Smooth muscle cell (in vitro differentiated cells): ENCODE measurements around the gene ALLC. TPM values are rescaled to one million over a fixed set of nuclear protein-coding genes. Genes with fewer than 3 reads are reported as not detected.

Experiments
- DNase-seq: peaks from one replicate; lab custom pipeline; 2025; ENCODE audit not compliant: unreplicated experiment; lab: John Stamatoyannopoulos, UW
- H2AFZ ChIP-seq: fragments of 200-600 bp; sonication (generic); 2 replicates; pipeline ENCODE4 v1.6.0; 2016; ENCODE audit warnings: antibody characterized with exemption, low read depth, mild to moderate bottlenecking
- H3F3A ChIP-seq: fragments of 200-600 bp; sonication (generic); 2 replicates; pipeline ENCODE4 v1.6.0; 2017; ENCODE audit warnings: antibody characterized with exemption, low read depth
- H3K27ac ChIP-seq: fragments of 200-600 bp; sonication (generic); 2 replicates; pipeline ENCODE4 v1.5.1; 2016; ENCODE audit warnings: low read depth, mild to moderate bottlenecking
- H3K27me3 ChIP-seq: fragments of 200-600 bp; sonication (generic); 2 replicates; pipeline ENCODE4 v1.6.1; 2016; ENCODE audit warnings: low read depth, mild to moderate bottlenecking
- H3K36me3 ChIP-seq: fragments of 200-600 bp; sonication (generic); 2 replicates; pipeline ENCODE4 v1.5.1; 2016; ENCODE audit warnings: low read depth
- H3K4me1 ChIP-seq: fragments of 200-600 bp; sonication (generic); 2 replicates; pipeline ENCODE4 v1.5.1; 2016; ENCODE audit warnings: low read depth
- H3K4me2 ChIP-seq: fragments of 200-600 bp; sonication (generic); 2 replicates; pipeline ENCODE4 v1.6.0; 2016; ENCODE audit warnings: mild to moderate bottlenecking
- H3K4me3 ChIP-seq: fragments of 200-600 bp; sonication (generic); 2 replicates; pipeline ENCODE4 v1.5.1; 2016; ENCODE audit warnings: mild to moderate bottlenecking
- H3K79me2 ChIP-seq: fragments of 200-600 bp; sonication (generic); 2 replicates; pipeline ENCODE4 v1.6.0; 2016; ENCODE audit warnings: low read depth, mild to moderate bottlenecking
- H3K9ac ChIP-seq: fragments of 200-600 bp; sonication (generic); 2 replicates; pipeline ENCODE4 v1.6.0; 2016; ENCODE audit warnings: low read depth
- H3K9me3 ChIP-seq: fragments of 200-600 bp; sonication (generic); replicated peaks from 2 replicates; pipeline ENCODE4 v1.5.1; 2016; ENCODE audit warnings: low read depth
- H4K20me1 ChIP-seq: fragments of 200-600 bp; sonication (generic); 2 replicates; pipeline ENCODE4 v1.6.0; 2016; ENCODE audit warnings: low read depth
- CTCF ChIP-seq: fragments of 200-600 bp; sonication (generic); IDR thresholded peaks from 2 replicates; pipeline ENCODE4 v1.5.1; 2017; ENCODE audit warnings: borderline replicate concordance, mild to moderate bottlenecking, antibody characterized with exemption; ENCODE audit not compliant: insufficient read depth, poor library complexity, severe bottlenecking
- WGBS: methylation state at CpG from one replicate; pipeline ENCODE4 v1.1.7; 2016; ENCODE audit warnings: low lambda C conversion rate; 5-methylcytosine and 5-hydroxymethylcytosine counted together
- polyA plus RNA-seq: library from polyadenylated mRNA; unstranded; fragments of >200 nt; fragmentation: Nextera tagmentation; extraction: Ambion mirVana; gene quantifications from 2 replicates; pipeline ENCODE4 v1.2.1, GENCODE V29; 2016
- total RNA-seq: library from RNA; depleted of rRNA; stranded (reverse); fragments of >200 nt; gene quantifications from 2 replicates; pipeline ENCODE4 v1.2.3, GENCODE V29; 2014

ALLC gene
- total and polyA plus RNA-seq, 2 experiments from 2014 or later = not detected

GRCh38 chr2:3706892-3707291 is 48.9 kb downstream of the ALLC start:
- no peak for DNase-seq
- H3K4me2 ChIP-seq = no peak overlapping the region
- H3K36me3 ChIP-seq = no peaks in the 10 kb centered on the region
- H3K9me3 ChIP-seq = no peaks in the 10 kb centered on the region
- no peaks in the 10 kb centered on the region for H3F3A ChIP-seq
- H3K4me3 ChIP-seq = no peak overlapping the region
- H3K79me2 ChIP-seq = no peaks in the 10 kb centered on the region
- peaks cover 3% of the 10 kb centered on the region for H3K4me1 ChIP-seq
- no peaks in the 10 kb centered on the region for H3K27me3 ChIP-seq
- TF ChIP-seq CTCF = no peak
- no peak overlapping the region for H2AFZ ChIP-seq
- no peak overlapping the region for H3K9ac ChIP-seq
- 72% methylated on average over 5 of the region's 5 CpGs for WGBS
- no peak overlapping the region for H3K27ac ChIP-seq
- no peaks in the 10 kb centered on the region for H4K20me1 ChIP-seq

- H3K9me3 ChIP-seq = no peaks in the 10 kb centered on the region
- 88% methylated on average over 4 of the region's 4 CpGs for WGBS
- no peak overlapping the region for H3K27ac ChIP-seq
- H3K79me2 ChIP-seq = no peaks in the 10 kb centered on the region
- H3K4me2 ChIP-seq = no peak overlapping the region
- H2AFZ ChIP-seq = no peak overlapping the region
- no peaks in the 10 kb centered on the region for H4K20me1 ChIP-seq
- H3K4me1 ChIP-seq = peaks cover 3% of the 10 kb centered on the region
- H3K36me3 ChIP-seq = no peaks in the 10 kb centered on the region
- H3F3A ChIP-seq = no peaks in the 10 kb centered on the region
- no peak overlapping the region for H3K4me3 ChIP-seq
- no peaks in the 10 kb centered on the region for H3K27me3 ChIP-seq
- TF ChIP-seq CTCF = no peak
- no peak for DNase-seq
- H3K9ac ChIP-seq = no peak overlapping the region
Observed at GRCh38 chr2:3708576-3708975, 50.6 kb downstream of the ALLC start.

- no peaks in the 10 kb centered on the region for H3K79me2 ChIP-seq
- no peak for TF ChIP-seq CTCF
- H3K4me2 ChIP-seq = no peak overlapping the region
- H4K20me1 ChIP-seq = no peaks in the 10 kb centered on the region
- H3K4me1 ChIP-seq = peaks cover 3% of the 10 kb centered on the region
- H3K27ac ChIP-seq = no peak overlapping the region
- WGBS = 82% methylated on average over 6 of the region's 6 CpGs
- no peak overlapping the region for H3K4me3 ChIP-seq
- no peak for DNase-seq
- no peak overlapping the region for H2AFZ ChIP-seq
- H3K27me3 ChIP-seq = no peaks in the 10 kb centered on the region
- no peaks in the 10 kb centered on the region for H3F3A ChIP-seq
- no peaks in the 10 kb centered on the region for H3K36me3 ChIP-seq
- no peaks in the 10 kb centered on the region for H3K9me3 ChIP-seq
- H3K9ac ChIP-seq = no peak overlapping the region
Observed at GRCh38 chr2:3709225-3709624, 51.2 kb downstream of the ALLC start.

GRCh38 chr2:3712424-3712823 is 54.4 kb downstream of the ALLC start:
- DNase-seq = no peak
- Histone ChIP-seq H3F3A (no peaks in the 10 kb centered on the region), H3K79me2 (no peaks in the 10 kb centered on the region), H3K9me3 (no peaks in the 10 kb centered on the region), H3K4me2 (no peak overlapping the region), H3K27ac (no peak overlapping the region), H3K27me3 (no peaks in the 10 kb centered on the region), H3K9ac (no peak overlapping the region), H3K4me3 (no peak overlapping the region), H3K4me1 (no peaks in the 10 kb centered on the region), H4K20me1 (no peaks in the 10 kb centered on the region), H3K36me3 (no peaks in the 10 kb centered on the region), H2AFZ (no peak overlapping the region)
- no peak for TF ChIP-seq CTCF
- 63% methylated on average over 3 of the region's 3 CpGs for WGBS
